Activated naive CD4-positive, alpha-beta T cell treated with anti-CD3 and anti-CD28 coated beads, Interleukin-2, amount 10 ng/mL, durations not matched to agents 7 days and 5 days (primary cell): Measurements from ENCODE around the gene LAMC1.
"Not testable (repeated sequence)": the region's sequence is repeated elsewhere in the genome, so short reads cannot be mapped to it uniquely, and the experiment has no call there.

Experiments used
- CTCF ChIA-PET: fragments of 350-600 bp; sonication (Branson Sonifier 250); formaldehyde crosslinking; loops from one replicate; lab custom pipeline; 2021; ENCODE audit warnings: antibody characterized with exemption; lab: Charles Lee
- DNase-seq: peaks from one replicate; pipeline ENCODE4 v3.0.0-alpha.2; 2020
- H3K27ac Mint-ChIP-seq: one replicate; pipeline ENCODE4 v1.8.0; 2021; ENCODE audit warnings: mild to moderate bottlenecking, moderate library complexity, mixed read lengths
- H3K27me3 Mint-ChIP-seq: one replicate; pipeline ENCODE4 v1.8.0; 2021; ENCODE audit warnings: mild to moderate bottlenecking, mixed read lengths
- H3K36me3 Mint-ChIP-seq: one replicate; pipeline ENCODE4 v1.8.0; 2021; ENCODE audit warnings: mixed read lengths
- H3K4me1 Mint-ChIP-seq: one replicate; pipeline ENCODE4 v1.8.0; 2021; ENCODE audit warnings: mixed read lengths
- H3K4me3 Mint-ChIP-seq: one replicate; pipeline ENCODE4 v1.8.0; 2021; ENCODE audit warnings: mild to moderate bottlenecking, moderate library complexity, mixed read lengths
- H3K9me3 Mint-ChIP-seq: one replicate; pipeline ENCODE4 v1.8.0; 2021; ENCODE audit warnings: mixed read lengths

The LAMC1 gene

DNA sequence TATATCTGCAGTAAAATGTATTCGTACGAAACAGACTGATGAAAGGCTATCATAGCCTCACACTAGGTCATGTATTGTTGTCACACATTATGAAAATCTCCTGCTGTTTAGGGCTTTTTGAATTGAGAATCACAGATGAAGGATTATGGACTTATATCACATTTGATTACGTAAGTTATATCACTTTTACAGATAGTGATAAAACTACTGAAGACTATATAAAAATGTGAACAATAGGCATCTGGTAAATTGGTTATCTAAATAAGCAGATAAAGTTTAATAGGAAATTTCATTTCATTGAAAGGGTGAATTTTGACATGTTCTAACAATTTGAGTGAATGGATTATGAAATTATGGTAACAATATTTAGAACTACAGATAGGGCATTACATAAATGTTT, 20.0 kb downstream of the LAMC1 start:
- H3K36me3 Mint-ChIP-seq, result no peaks in the 10 kb centered on the region
- CTCF ChIA-PET, result no interaction called here
- H3K9me3 Mint-ChIP-seq, result no peaks in the 10 kb centered on the region

DNA sequence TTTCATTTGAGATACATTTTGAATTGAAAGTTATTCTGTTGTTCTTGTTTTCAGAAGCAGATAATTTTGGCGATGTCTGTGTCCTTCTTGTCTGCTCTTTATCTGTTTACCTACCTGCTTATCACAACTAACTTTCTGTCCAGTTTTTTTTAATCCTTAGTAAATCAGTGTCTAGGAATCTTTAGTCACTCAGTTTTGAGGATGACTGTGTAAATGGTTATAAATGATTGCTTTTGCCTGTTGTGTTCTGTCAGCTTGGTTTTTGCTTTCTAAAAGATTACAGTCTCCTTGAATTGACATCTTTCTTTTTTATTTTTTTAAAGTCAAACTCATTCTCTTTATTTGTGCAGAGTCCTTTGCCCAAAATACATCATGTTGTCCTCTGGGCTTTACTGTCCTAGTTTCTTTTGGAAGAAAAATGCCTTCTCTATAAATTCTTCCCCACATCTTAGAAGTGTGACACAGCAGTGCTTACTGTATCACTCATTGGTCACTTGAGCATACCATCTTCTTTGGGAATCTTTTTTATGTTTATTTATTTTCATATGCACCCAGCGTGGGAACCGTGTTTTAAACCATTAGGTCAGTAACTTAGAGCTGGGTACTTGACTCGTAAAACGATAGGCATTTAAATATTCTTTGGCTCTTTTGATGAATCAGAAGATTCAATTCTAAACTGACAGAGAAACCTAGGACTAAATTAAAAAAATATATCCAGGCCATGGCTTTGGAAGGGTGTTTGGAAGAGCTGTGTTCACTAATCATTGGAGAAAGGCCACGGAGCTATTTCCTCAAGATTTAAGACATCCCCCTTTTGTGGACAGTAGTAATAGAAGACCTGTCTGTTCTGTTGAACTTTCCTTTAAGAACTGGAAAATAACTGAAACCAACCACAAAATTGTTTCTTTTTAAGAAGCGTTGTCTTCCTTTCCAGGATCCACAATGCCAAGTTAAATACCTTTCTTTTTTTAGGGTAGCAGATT, 20.9 kb downstream of the LAMC1 start:
- DNase-seq, result no peak
- H3K4me3 Mint-ChIP-seq, result no peak overlapping the region
- H3K27me3 Mint-ChIP-seq, result peaks cover 45% of the 10 kb centered on the region
- no peak overlapping the region for H3K27ac Mint-ChIP-seq
- CTCF ChIA-PET, result no interaction called here
- H3K9me3 Mint-ChIP-seq, result no peaks in the 10 kb centered on the region
- H3K36me3 Mint-ChIP-seq, result no peaks in the 10 kb centered on the region
- H3K4me1 Mint-ChIP-seq, result peaks cover 5% of the 10 kb centered on the region

More for the DNA sequence above, 20.0 kb downstream of the LAMC1 start:
- Mint-ChIP-seq H3K27ac (no peak overlapping the region), H3K27me3 (peaks cover 53% of the 10 kb centered on the region), H3K4me3 (no peak overlapping the region), H3K4me1 (no peaks in the 10 kb centered on the region)
- DNase-seq, result no peak

DNA sequence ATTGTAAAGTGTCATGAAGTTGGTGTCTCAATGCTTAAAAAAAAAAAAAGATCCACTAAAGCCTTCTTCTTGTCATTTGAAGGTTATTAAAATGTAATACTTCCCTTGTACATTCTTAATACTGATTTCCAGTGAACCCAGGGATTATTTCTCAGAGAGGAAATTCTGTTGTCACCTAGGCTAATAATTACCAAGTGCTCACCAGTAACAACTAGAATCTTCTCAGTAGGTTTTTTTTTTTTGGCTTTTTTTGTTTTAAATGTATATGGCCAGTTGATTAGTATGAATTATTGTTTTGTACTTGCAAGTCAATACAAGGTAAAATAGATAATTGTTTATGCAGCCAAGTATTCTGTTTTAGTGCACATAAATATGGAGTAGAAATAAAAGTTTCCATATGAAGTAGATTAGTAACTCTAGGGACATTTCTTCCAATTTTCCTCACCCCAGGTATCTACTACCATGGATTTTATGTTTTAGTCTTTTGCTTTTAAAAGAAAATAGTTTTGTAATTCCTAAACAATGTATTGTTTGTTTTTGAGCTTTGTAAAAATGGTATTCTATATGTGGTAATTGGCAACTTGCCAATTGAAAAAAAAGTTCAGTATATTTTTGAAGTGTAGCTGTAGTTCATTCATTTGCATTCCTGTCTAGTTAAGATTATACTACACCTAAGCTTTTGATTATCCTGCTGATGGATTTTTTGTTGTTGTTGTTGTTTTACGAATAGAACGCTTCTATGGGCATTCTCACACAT, 21.9 kb downstream of the LAMC1 start:
- Mint-ChIP-seq H3K36me3 (no peaks in the 10 kb centered on the region), H3K4me1 (peaks cover 5% of the 10 kb centered on the region), H3K4me3 (no peak overlapping the region), H3K27ac (no peak overlapping the region), H3K27me3 (peaks cover 42% of the 10 kb centered on the region), H3K9me3 (no peaks in the 10 kb centered on the region)
- no peak for DNase-seq
- CTCF ChIA-PET, result no interaction called here

DNA sequence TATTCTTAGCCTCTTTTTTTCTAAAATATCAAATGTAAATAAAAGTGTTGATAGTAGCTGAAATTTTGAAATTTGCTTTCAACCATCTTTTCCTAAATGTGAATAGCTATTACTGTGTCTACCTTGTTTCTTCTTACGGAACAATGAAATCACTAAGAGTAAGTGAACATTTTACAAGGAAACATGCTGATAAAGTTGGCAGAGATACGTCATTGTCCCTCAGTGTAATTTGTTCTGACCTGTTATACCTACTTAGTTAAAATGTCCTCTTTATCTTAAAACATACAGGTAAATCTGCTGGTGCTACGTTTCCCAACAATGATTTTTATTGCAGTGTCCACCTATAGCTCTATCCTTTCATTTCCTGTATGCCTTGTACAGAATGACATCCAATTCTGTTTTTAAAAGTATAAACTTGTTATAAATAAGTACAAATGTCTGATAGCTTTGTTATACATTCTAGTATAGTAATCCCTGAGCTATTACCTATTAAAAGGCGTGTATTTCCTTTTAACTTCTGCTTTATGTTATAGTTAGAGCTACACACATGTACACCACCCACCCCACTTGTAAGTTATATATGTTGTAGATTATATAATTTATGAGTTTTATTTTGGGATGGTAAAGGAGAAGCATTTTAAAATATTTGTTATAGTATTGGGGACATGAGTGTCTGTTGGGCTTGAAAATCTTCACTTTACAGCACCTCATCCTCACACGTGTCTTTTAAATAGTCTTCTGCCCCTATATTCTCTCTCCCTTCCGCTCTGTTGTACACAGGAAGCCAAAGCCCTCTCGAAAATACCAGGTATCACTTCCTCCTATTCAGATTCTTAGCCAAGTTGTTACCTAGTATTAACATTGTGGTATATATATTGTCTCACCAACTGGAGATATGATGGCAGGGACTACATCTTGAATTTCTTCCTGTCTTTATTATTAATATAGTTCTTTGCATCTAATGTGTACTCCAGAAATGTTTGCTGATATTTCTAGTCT, 25.2 kb downstream of the LAMC1 start:
- peaks cover 5% of the 10 kb centered on the region for H3K4me1 Mint-ChIP-seq
- DNase-seq, result no peak
- H3K9me3 Mint-ChIP-seq, result no peaks in the 10 kb centered on the region
- peaks cover 38% of the 10 kb centered on the region for H3K27me3 Mint-ChIP-seq
- H3K36me3 Mint-ChIP-seq, result no peaks in the 10 kb centered on the region
- CTCF ChIA-PET, result no interaction called here
- no peak overlapping the region for H3K27ac Mint-ChIP-seq
- H3K4me3 Mint-ChIP-seq, result no peak overlapping the region

DNA sequence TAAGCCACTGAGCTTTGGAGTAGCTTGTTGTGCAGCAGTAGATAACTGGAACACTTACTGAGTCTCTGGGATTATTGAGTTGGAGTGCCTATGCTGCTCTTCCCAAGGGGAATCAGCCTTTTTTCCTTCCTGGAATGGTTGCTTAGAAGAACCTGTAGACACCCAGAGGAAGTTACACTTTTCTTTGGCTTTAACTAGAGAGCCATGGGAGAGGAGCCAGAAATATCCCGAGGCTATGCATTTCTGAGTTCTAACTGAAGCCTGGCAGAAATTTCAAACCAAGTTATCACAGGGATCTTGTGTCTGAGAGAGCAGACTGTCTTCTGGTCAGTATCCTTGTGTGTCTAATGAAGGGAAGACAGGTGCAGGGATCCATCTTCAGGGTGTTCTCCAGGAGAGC, 28.3 kb downstream of the LAMC1 start:
- peaks cover 5% of the 10 kb centered on the region for H3K4me1 Mint-ChIP-seq
- CTCF ChIA-PET, result no interaction called here
- H3K27me3 Mint-ChIP-seq, result peaks cover 30% of the 10 kb centered on the region

DNA sequence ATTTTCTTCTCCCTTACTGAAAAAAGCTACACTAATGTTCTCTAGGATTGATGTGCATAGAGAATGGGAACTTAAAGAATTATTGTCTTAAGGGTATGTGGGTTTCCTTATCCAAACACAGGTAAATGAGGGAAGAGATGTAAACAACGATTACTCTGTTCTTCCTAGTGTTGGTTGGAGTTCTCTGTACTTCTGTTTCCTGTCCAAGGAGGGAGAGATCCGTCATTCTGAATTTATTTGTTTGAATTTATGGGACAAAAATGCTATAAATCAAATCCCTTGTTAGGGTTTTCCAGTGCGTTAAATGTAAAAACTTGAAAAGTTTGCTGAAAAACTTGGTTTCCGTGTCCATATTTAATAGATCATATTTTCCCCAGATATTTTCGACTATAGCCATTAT, 29.6 kb downstream of the LAMC1 start:
- CTCF ChIA-PET, result no interaction called here
- Mint-ChIP-seq H3K27ac (no peak overlapping the region), H3K36me3 (no peaks in the 10 kb centered on the region), H3K4me3 (no peak overlapping the region), H3K9me3 (no peaks in the 10 kb centered on the region), H3K27me3 (peaks cover 30% of the 10 kb centered on the region), H3K4me1 (peaks cover 5% of the 10 kb centered on the region)
- no peak for DNase-seq

More for the DNA sequence above, 28.3 kb downstream of the LAMC1 start:
- no peak overlapping the region for H3K27ac Mint-ChIP-seq
- H3K36me3 Mint-ChIP-seq, result no peaks in the 10 kb centered on the region
- no peak for DNase-seq
- H3K9me3 Mint-ChIP-seq, result no peaks in the 10 kb centered on the region
- H3K4me3 Mint-ChIP-seq, result no peak overlapping the region

DNA sequence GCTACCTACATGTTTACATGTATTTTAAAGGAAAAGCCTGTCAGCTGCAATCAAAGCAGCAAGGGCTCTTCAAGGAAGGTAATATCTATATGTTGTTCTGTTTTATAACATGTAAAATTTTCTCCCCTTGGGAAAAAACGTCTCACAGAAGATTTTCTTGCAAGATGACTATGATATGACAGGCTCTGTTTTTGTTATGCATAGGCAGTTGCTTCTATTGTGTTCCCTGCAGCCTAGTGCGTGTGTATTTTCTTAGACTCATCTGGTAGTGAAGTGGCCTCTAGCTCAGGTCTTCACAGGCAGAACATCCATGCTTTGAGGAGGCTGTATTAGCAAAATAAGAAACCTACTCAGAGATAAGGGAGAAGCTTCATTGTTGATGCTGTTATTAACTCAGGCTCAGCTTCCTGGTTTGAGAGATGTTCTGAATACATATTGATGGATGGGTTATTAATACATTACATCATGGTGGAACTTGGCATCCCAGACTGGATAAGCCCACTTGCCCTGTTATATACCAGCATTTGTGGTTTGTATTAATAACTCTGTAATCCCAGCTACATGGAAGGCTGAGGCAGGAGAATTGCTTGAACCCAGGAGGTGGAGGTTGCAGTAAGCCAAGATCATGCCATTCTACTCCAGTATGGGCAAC, 35.8 kb downstream of the LAMC1 start:
- no peak overlapping the region for H3K27ac Mint-ChIP-seq
- H3K36me3 Mint-ChIP-seq, result no peaks in the 10 kb centered on the region
- no peaks in the 10 kb centered on the region for H3K4me1 Mint-ChIP-seq
- no peaks in the 10 kb centered on the region for H3K9me3 Mint-ChIP-seq
- no peak overlapping the region for H3K4me3 Mint-ChIP-seq
- CTCF ChIA-PET, result no interaction called here
- no peak for DNase-seq
- H3K27me3 Mint-ChIP-seq, result no peaks in the 10 kb centered on the region

DNA sequence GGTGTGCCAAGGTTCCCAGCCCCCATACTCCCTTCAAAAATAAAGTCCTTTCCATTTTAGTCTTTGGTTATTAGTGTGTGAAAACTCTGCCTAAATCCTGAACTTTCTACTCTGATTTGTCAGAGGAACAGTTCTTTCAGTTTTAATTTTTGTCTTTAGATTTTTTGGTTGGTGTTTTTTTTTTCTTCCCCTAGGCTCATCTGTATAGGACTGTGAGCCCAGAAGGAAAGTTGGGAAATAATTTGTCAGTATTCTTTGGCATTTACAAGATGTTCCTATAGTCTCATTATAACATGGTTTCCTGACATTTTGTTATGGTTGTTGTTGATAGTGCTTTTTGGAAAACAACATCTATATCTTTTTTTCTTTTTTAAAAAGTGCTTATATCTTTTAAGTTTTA, 38.0 kb downstream of the LAMC1 start:
- H3K27me3 Mint-ChIP-seq, result no peaks in the 10 kb centered on the region
- no peaks in the 10 kb centered on the region for H3K4me1 Mint-ChIP-seq
- CTCF ChIA-PET, result no interaction called here
- no peaks in the 10 kb centered on the region for H3K9me3 Mint-ChIP-seq
- no peak overlapping the region for H3K27ac Mint-ChIP-seq
- H3K36me3 Mint-ChIP-seq, result no peaks in the 10 kb centered on the region
- no peak for DNase-seq
- no peak overlapping the region for H3K4me3 Mint-ChIP-seq

DNA sequence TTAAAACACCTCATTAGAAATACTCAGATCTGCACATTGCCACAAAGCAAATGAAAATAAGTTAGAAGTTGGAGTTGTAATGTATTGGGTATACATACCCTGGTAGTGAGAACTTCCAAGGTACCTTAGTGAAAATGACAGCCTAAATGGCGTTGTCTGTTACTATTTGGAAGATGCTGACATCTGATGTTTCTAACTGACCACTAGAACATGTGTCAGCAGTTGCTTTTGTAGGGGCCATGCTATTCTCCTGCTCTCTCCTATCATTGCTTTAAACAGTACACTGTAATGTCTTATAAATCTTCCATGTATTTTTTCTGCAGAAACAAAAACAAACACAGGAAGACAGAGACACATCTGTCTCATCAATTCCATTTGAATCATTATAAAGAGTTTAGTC, 40.1 kb downstream of the LAMC1 start:
- H3K27ac Mint-ChIP-seq, result no peak overlapping the region
- H3K36me3 Mint-ChIP-seq, result no peaks in the 10 kb centered on the region
- no peaks in the 10 kb centered on the region for H3K27me3 Mint-ChIP-seq
- H3K4me3 Mint-ChIP-seq, result no peak overlapping the region
- H3K4me1 Mint-ChIP-seq, result no peaks in the 10 kb centered on the region
- no peak for DNase-seq
- no peaks in the 10 kb centered on the region for H3K9me3 Mint-ChIP-seq
- CTCF ChIA-PET, result no interaction called here

DNA sequence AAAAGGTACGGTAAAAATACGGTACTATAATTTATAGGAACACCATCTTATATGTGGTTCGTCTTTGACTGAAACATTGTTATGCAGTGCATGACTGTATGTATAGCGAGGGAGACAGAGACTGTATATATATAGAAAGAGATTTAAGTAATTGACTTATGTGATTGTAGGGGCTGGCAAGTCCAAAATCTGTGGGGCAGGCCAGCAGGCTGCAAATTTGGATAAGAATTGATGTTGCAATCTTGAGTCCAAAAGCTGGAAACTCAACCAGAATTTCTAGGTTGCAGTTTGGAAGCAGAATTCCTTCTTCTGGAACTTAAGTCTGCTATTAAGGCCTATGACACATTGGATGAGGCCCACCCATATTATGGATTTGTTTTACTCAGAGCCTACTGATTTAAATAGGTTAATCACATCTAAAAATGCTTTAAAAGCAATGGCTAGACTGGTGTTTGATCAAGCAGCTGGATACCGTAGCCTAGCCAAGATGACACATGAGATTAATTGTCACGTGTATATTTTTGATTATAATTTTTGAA, 42.0 kb downstream of the LAMC1 start:
- no peak overlapping the region for H3K4me3 Mint-ChIP-seq
- CTCF ChIA-PET, result no interaction called here
- DNase-seq, result no peak
- peaks cover 5% of the 10 kb centered on the region for H3K27me3 Mint-ChIP-seq
- H3K36me3 Mint-ChIP-seq, result no peaks in the 10 kb centered on the region
- no peaks in the 10 kb centered on the region for H3K9me3 Mint-ChIP-seq
- H3K27ac Mint-ChIP-seq, result no peak overlapping the region
- H3K4me1 Mint-ChIP-seq, result no peaks in the 10 kb centered on the region

DNA sequence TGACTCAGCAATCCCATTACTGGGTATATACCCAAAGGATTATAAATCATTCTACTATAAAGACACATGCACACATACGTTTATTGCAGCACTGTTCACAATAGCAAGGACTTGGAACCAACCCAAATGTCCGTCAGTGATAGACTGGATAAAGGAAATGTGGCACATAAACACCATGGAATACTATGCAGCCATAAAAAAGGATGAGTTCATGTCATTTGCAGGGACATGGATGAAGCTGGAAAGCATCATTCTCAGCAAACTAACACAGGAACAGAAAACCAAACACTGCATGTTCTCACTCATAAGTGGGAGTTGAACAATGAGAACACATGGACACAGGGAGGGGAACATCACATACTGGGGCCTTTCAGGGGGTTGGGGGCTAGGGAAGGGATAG, 43.2 kb downstream of the LAMC1 start:
- DNase-seq, H3K4me3 Mint-ChIP-seq, H3K27ac Mint-ChIP-seq, H3K9me3 Mint-ChIP-seq, H3K27me3 Mint-ChIP-seq, CTCF ChIA-PET, H3K36me3 Mint-ChIP-seq, H3K4me1 Mint-ChIP-seq: not testable (repeated sequence)

DNA sequence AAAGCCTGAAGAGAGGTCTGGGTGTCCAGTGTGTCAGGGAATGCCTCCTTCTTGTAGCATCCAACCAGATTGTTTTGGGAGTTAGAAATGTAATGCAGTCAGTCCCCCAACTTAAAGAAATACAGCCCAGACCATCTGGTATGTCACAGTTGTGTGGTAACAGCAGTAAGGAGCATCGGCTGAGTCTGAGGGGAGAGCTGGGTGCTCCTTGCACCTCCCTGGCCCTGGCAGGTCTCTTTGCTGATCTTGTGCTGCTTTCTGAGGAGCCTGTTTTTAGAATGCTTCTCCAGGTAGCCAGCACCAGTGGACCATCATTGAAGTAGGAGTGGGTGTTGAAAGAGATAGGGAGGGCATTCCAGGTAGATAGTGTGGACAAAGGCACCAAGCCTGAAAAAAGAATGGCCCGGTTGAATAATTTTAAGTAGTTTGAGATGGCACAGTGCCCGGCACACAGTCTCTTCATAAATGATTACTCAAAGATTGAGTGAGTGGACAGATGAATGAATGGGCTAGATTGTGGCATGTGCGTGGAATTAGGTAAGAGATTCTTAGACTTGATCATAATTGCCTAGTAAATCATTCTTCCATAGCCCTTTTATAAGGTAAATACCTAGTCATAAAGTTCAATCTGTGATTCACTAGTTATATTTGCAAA, 46.5 kb downstream of the LAMC1 start:
- Mint-ChIP-seq H3K4me1 (no peaks in the 10 kb centered on the region), H3K36me3 (no peaks in the 10 kb centered on the region), H3K4me3 (no peak overlapping the region), H3K9me3 (no peaks in the 10 kb centered on the region), H3K27ac (no peak overlapping the region), H3K27me3 (peaks cover 5% of the 10 kb centered on the region)
- CTCF ChIA-PET, result interaction anchor here (0.7 kb wide), 2 partner anchors 30 to 755 kb away, joined by 3 read pairs; no protein-coding TSS in a partner anchor
- no peak for DNase-seq
